SU-DHL-6 (cell line): ENCODE data around the gene SNX9.

Experiments
- H2AFZ ChIP-seq: fragments of 200-600 bp; sonication (generic); 2 replicates; pipeline ENCODE4 v1.6.1; 2014; ENCODE audit warnings: low read depth, mild to moderate bottlenecking, moderate library complexity, mixed read lengths, antibody characterized with exemption, low read length; ENCODE audit not compliant: severe bottlenecking
- H3F3A ChIP-seq: fragments of 200-600 bp; shearing (Covaris generic); 2 replicates; pipeline ENCODE4 v1.6.0; 2016; ENCODE audit warnings: antibody characterized with exemption, mild to moderate bottlenecking; ENCODE audit not compliant: insufficient read depth
- H3K27ac ChIP-seq: fragments of 200-600 bp; sonication (generic); 2 replicates; pipeline ENCODE4 v1.5.1; 2016; ENCODE audit warnings: low read depth, mild to moderate bottlenecking, low read length, moderate library complexity, mixed read lengths
- H3K27me3 ChIP-seq: fragments of 200-600 bp; sonication (generic), shearing (Covaris generic); 2 replicates; pipeline ENCODE4 v1.6.0; 2014; ENCODE audit warnings: mild to moderate bottlenecking, low read length
- H3K36me3 ChIP-seq: fragments of 200-600 bp; sonication (generic); 2 replicates; pipeline ENCODE4 v1.6.1; 2014; ENCODE audit warnings: mild to moderate bottlenecking, low read length, mixed read lengths
- H3K4me2 ChIP-seq: fragments of 300-600, 200-600 bp; shearing (Covaris generic), sonication (generic); 2 replicates; pipeline ENCODE4 v1.6.0; 2014; ENCODE audit warnings: low read length, low read depth, mild to moderate bottlenecking; ENCODE audit not compliant: poor library complexity, severe bottlenecking
- H3K4me3 ChIP-seq: fragments of 200-600 bp; sonication (generic); 2 replicates; pipeline ENCODE4 v1.5.1; 2014; ENCODE audit warnings: antibody characterized with exemption, low read length, mild to moderate bottlenecking, mixed read lengths; ENCODE audit not compliant: insufficient read depth, poor library complexity, severe bottlenecking
- H3K79me2 ChIP-seq: fragments of 200-600 bp; sonication (generic); 2 replicates; pipeline ENCODE4 v1.6.1; 2014; ENCODE audit warnings: mild to moderate bottlenecking, low read length, moderate library complexity; ENCODE audit not compliant: insufficient read depth
- H3K9ac ChIP-seq: fragments of 200-600 bp; sonication (generic); 2 replicates; pipeline ENCODE4 v1.7.0; 2014; ENCODE audit warnings: mild to moderate bottlenecking, low read length
- H3K9me2 ChIP-seq: fragments of 200-600 bp; sonication (generic); replicated peaks from 2 replicates; pipeline ENCODE4 v1.6.1; 2014; ENCODE audit warnings: low read length; ENCODE audit not compliant: insufficient read depth
- H3K9me3 ChIP-seq: fragments of 200-600 bp; sonication (generic); 2 replicates; pipeline ENCODE4 v1.6.1; 2014; ENCODE audit warnings: low read length, mixed read lengths; ENCODE audit not compliant: insufficient read depth
- H4K20me1 ChIP-seq: fragments of 200-600 bp; sonication (generic); 2 replicates; pipeline ENCODE4 v1.6.1; 2014; ENCODE audit warnings: low read depth, mild to moderate bottlenecking, antibody characterized with exemption, low read length, moderate library complexity, mixed read lengths
- EZH2phosphoT487 ChIP-seq: fragments of 200-600 bp; sonication (generic), shearing (Covaris generic); conservative IDR thresholded peaks from 2 replicates; pipeline ENCODE4 v1.6.1; 2018; ENCODE audit warnings: mild to moderate bottlenecking, antibody characterized with exemption, low read length, moderate library complexity, mixed read lengths
- TF ChIP-seq, protein P1 (sequence below): fragments of 200-600 bp; sonication (generic); IDR thresholded peaks from one replicate; pipeline ENCODE4 v1.5.1; 2017; ENCODE audit warnings: antibody characterized with exemption, mild to moderate bottlenecking, low read length, moderate library complexity; ENCODE audit not compliant: insufficient read depth, poor library complexity, severe bottlenecking

The SNX9 gene

DNA sequence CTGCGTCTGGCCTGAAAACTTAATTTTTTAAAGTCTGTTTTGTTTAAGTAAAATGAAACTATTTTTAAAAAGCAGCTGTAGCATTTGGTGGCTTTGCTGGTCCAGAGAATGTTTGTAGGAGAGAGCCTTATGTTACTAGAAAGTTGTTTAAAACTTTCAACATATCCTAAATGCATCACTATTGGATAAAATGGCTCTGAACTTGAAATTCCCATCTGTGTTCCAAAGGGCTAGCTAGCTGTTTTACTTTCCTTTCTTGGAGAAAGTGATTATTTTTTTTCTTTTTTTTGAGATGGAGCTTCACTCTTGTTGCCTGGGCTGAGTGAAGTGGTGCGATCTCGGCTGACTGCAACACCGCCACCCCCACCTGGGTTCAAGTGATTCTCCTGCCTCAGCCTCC, 161.1 kb downstream of the SNX9 start:
- no peaks in the 10 kb centered on the region for H3K9me3 ChIP-seq
- TF ChIP-seq EZH2phosphoT487 = no peak
- TF ChIP-seq, protein P1, sequence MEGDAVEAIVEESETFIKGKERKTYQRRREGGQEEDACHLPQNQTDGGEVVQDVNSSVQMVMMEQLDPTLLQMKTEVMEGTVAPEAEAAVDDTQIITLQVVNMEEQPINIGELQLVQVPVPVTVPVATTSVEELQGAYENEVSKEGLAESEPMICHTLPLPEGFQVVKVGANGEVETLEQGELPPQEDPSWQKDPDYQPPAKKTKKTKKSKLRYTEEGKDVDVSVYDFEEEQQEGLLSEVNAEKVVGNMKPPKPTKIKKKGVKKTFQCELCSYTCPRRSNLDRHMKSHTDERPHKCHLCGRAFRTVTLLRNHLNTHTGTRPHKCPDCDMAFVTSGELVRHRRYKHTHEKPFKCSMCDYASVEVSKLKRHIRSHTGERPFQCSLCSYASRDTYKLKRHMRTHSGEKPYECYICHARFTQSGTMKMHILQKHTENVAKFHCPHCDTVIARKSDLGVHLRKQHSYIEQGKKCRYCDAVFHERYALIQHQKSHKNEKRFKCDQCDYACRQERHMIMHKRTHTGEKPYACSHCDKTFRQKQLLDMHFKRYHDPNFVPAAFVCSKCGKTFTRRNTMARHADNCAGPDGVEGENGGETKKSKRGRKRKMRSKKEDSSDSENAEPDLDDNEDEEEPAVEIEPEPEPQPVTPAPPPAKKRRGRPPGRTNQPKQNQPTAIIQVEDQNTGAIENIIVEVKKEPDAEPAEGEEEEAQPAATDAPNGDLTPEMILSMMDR = no peak
- no peak overlapping the region for H3K9ac ChIP-seq
- no peak overlapping the region for H2AFZ ChIP-seq
- no peaks in the 10 kb centered on the region for H3K36me3 ChIP-seq
- H3K27me3 ChIP-seq = no peaks in the 10 kb centered on the region
- no peak overlapping the region for H3K4me2 ChIP-seq
- no peaks in the 10 kb centered on the region for H4K20me1 ChIP-seq
- H3F3A ChIP-seq = no peaks in the 10 kb centered on the region
- H3K4me3 ChIP-seq = no peak overlapping the region
- no peak overlapping the region for H3K27ac ChIP-seq
- H3K79me2 ChIP-seq = no peaks in the 10 kb centered on the region
- no peaks in the 10 kb centered on the region for H3K9me2 ChIP-seq

DNA sequence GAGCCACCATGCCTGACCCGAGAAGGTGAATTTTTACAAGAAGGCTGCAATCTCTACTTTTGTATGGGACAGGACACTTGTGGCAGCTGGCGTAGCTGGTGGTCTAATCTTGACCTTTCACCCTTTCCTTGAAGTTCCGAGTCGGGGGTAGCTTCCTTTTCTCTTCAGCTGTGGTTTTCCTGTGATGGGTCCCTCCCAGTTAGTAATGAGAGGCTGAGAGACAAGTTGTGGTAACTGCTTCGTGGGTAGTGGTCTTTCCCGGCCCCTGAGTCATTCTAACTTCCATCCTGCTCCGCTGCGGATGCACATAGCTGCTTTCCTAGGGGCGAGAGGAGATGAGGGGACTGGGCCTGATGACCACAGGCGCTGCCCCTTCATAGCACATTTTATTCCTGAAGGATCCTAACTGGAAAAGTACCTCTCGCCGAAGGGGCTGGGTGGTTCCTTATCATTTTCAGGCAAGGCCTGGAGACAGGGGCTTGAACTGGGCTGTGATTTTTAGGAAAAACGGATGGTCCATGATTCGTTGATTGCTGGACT, 161.7 kb downstream of the SNX9 start:
- Histone ChIP-seq H3K27me3 (no peaks in the 10 kb centered on the region), H3K4me2 (no peak overlapping the region), H3K27ac (no peak overlapping the region)

DNA sequence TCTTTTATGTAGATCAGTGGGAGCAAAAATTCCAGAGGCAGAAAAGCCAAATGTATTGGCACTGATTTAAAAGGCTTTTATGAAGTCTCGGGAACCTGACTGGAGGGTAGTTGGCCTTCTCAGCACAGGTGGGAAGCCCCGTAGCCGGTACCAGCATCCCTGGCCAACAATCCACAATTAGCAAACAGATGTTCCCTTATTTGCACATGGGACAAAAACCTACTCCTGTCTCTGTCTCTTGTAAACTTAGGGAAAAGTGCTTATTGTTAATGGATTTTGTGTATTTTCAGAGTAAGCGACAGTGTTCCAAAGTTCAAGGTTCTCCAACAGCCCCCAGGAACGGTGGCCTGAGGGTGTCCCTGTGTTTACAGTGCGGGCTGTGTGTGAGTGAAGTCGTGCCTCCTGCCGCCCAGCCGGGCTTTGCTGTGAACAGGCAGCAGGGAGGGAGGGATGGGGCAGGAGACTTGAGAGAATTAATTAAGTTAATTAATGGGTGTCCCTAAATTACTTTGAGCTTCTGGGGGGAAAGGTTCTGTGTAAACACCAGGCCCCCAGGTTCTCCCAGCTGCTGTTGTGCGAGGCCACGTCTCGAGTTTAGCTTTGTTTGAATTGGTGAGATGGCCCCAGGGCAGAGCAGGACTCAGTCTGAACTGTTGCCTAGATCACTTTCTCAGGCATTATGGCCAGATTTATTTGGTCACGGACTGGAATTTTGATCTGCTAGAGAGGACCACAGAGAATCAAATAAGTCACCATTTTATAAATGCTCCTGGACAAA, 162.5 kb downstream of the SNX9 start:
- Histone ChIP-seq H3K9me2 (no peaks in the 10 kb centered on the region), H3K36me3 (no peaks in the 10 kb centered on the region), H2AFZ (no peak overlapping the region), H3K27ac (no peak overlapping the region), H4K20me1 (no peaks in the 10 kb centered on the region), H3K9me3 (no peaks in the 10 kb centered on the region), H3K9ac (no peak overlapping the region), H3K4me3 (no peak overlapping the region), H3K27me3 (no peaks in the 10 kb centered on the region), H3K4me2 (no peak overlapping the region), H3K79me2 (no peaks in the 10 kb centered on the region), H3F3A (no peaks in the 10 kb centered on the region)
- TF ChIP-seq EZH2phosphoT487 = no peak
- TF ChIP-seq, protein P1 = no peak

More for the DNA sequence above, 161.7 kb downstream of the SNX9 start:
- no peaks in the 10 kb centered on the region for H3F3A ChIP-seq
- no peak overlapping the region for H3K9ac ChIP-seq
- H3K9me3 ChIP-seq = no peaks in the 10 kb centered on the region
- no peak overlapping the region for H3K4me3 ChIP-seq
- H2AFZ ChIP-seq = no peak overlapping the region
- no peak for TF ChIP-seq EZH2phosphoT487
- TF ChIP-seq, protein P1 = no peak
- no peaks in the 10 kb centered on the region for H3K36me3 ChIP-seq
- H3K9me2 ChIP-seq = no peaks in the 10 kb centered on the region
- H3K79me2 ChIP-seq = no peaks in the 10 kb centered on the region
- H4K20me1 ChIP-seq = no peaks in the 10 kb centered on the region
